DOHH2 (cell line): ENCODE data around the gene CIAO3.
"Not testable (repeated sequence)": the region's sequence is repeated elsewhere in the genome, so short reads cannot be mapped to it uniquely, and the experiment has no call there.

ENCODE experiments used
- CTCF ChIP-seq: fragments of 200-600 bp; sonication (generic); IDR thresholded peaks from one replicate; pipeline ENCODE4 v1.5.1; 2014; ENCODE audit warnings: antibody characterized with exemption, mild to moderate bottlenecking, low read depth, low read length; ENCODE audit not compliant: poor library complexity, severe bottlenecking
- EZH2phosphoT487 ChIP-seq: fragments of 200-600 bp; sonication (generic); IDR thresholded peaks from 2 replicates; pipeline ENCODE4 v1.6.1; 2017; ENCODE audit warnings: borderline replicate concordance, mild to moderate bottlenecking, antibody characterized with exemption, low read length, moderate library complexity, mixed read lengths

- not testable (repeated sequence) for TF ChIP-seq CTCF, EZH2phosphoT487
These were observed 49.6 kb downstream of the CIAO3 start for GRCh38 chr16:691242-691641.
